Jurkat, Clone E6-1 (cell line): Measurements from ENCODE around the gene FIGNL2.

Experiments
- DNase-seq: peaks from one replicate; pipeline ENCODE4 v3.0.0-alpha.2; 2011; ENCODE audit warnings: low read depth, low spot score
- H3K4me3 ChIP-seq: 2 replicates; pipeline ENCODE4 v1.5.1; 2011; ENCODE audit warnings: mild to moderate bottlenecking, low read length, control low read depth, moderate library complexity

The FIGNL2 gene

DNA sequence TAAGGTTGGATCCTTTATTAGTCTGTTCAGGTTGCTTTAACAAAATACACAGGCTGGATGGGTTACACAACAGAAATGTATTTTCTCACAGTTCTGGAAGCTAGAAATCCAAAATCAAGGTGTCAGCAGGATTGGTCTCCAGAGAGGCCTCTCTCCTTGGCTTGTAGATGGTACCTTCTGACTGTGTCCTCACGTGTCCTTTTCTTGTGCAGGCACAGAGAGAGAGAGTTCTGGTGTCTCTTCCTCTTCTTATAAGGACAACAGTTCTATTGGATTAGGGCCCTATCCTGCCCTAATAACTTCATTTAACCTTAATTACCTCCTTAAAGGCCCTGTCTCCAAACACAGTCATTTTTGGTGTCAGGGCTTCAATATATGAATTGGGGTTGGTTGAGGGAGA lies 34.8 kb upstream of the FIGNL2 start:
- DNase-seq = no peak
- no peak overlapping the region for H3K4me3 ChIP-seq

DNA sequence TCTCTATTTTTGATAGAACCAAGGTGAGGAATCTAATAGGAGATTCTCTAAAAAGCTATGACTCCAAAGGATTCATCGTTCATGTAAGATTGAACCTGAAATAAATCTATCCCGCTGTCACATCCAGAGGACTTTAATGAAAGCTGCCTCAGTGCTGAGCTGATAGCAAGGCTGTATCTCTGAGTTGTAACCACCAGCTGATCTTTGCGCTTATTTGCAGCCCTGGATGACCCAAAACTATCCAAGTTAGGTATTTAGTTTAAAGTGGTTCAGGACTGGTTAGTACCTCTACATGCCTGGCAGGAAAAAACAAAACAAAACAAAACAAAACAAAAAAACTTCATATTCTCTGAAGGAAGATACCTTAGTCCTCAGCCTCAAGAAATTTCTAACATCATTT lies 30.6 kb upstream of the FIGNL2 start:
- H3K4me3 ChIP-seq = no peak overlapping the region
- DNase-seq = no peak

GRCh38 chr12:51874486-51874885 lies 26.0 kb upstream of the FIGNL2 start:
- H3K4me3 ChIP-seq = no peak overlapping the region
- DNase-seq = no peak

DNA sequence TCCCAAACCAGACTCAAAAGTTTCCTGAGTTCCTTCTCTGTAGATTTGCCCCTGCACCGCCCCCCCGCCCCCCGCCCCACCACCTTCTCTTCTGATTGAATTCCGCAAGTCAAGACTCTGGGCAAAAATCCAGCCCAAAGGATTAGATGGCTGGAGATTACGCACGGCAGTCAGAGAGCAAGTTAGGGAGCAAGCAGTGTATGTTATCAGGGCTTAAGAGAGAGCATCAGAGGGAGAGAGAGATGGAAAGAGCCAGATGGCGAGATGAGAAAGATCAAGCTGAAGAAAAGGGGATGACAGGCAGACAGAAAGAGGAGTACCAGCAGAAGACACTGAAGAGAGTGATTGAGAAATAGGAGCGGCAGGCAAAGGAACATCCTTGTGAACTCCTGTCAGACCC lies 25.5 kb upstream of the FIGNL2 start:
- H3K4me3 ChIP-seq = no peak overlapping the region
- DNase-seq = no peak

- no peak for DNase-seq
- H3K4me3 ChIP-seq = no peak overlapping the region
Observed at GRCh38 chr12:51873251-51873994, 24.9 kb upstream of the FIGNL2 start.

- no peak for DNase-seq
Observed at GRCh38 chr12:51872689-51872981, 24.1 kb upstream of the FIGNL2 start.

DNA sequence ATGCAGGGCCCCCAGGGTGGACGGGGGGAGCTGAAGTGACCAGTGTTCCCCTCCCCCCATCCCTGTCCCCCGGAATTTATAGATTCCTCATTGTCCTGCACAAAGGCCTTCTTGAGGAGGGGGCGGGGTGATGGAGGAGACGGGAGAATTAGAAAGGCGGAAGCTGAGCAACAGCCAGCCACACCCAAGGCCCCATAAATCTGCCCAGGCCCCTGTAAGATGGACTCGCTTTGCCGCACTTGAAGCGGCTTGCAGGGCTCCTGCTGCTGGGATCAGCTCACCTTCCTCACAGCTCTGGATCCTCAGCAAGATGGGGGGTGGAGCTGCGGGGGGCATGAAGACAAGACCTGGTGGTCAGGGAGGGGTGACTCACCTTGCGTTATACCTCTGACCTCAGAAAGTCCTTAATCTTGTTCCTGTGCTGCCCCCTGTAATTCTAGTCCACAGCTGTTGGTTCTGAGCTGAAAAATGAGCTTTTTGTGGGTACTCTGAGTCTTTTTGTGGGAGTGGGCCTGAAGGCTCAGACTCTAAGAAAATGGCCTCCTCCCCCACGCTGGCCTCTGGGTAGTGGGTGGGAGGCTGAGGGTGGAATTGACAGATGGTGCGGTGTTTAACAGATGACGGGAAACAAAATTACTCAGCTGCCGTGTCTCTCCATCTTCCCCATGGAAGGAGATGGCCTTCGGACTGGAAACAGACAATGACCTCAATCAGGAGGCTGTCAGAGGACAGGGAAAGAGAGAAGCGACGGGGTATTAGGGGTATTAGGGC lies 23.6 kb upstream of the FIGNL2 start:
- DNase-seq = no peak

More at GRCh38 chr12:51872689-51872981, 24.1 kb upstream of the FIGNL2 start:
- no peak overlapping the region for H3K4me3 ChIP-seq

DNA sequence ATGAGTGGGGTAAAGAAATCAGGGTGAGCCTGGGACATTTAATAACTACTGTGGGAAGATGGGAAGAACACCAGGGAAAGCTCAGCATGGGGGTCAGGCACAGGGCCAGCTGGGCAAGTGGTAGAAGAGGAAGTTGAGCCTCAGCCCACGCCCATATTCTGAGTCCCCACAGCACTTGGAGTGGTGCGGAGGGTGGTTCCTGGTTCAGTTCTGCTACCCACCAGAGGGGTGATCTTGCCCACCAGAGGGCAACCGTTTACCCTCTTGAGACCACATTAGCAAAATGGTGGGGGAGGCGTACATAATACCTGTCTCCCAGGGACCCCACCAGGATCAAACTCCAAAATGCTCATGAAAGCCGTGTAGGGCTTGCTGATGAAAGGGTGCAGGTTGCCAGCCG lies 22.6 kb upstream of the FIGNL2 start:
- no peak for DNase-seq
- no peak overlapping the region for H3K4me3 ChIP-seq

More for the DNA sequence above, 23.6 kb upstream of the FIGNL2 start:
- no peak overlapping the region for H3K4me3 ChIP-seq

- DNase-seq = no peak
- H3K4me3 ChIP-seq = no peak overlapping the region
Observed at GRCh38 chr12:51870504-51870903, 22.0 kb upstream of the FIGNL2 start.

GRCh38 chr12:51869931-51870330 lies 21.4 kb upstream of the FIGNL2 start:
- no peak overlapping the region for H3K4me3 ChIP-seq
- DNase-seq = no peak

- H3K4me3 ChIP-seq = no peak overlapping the region
- DNase-seq = no peak
Observed at GRCh38 chr12:51869496-51869865, 21.0 kb upstream of the FIGNL2 start.

GRCh38 chr12:51868821-51869495 lies 20.4 kb upstream of the FIGNL2 start:
- no peak for DNase-seq
- H3K4me3 ChIP-seq = no peak overlapping the region

DNA sequence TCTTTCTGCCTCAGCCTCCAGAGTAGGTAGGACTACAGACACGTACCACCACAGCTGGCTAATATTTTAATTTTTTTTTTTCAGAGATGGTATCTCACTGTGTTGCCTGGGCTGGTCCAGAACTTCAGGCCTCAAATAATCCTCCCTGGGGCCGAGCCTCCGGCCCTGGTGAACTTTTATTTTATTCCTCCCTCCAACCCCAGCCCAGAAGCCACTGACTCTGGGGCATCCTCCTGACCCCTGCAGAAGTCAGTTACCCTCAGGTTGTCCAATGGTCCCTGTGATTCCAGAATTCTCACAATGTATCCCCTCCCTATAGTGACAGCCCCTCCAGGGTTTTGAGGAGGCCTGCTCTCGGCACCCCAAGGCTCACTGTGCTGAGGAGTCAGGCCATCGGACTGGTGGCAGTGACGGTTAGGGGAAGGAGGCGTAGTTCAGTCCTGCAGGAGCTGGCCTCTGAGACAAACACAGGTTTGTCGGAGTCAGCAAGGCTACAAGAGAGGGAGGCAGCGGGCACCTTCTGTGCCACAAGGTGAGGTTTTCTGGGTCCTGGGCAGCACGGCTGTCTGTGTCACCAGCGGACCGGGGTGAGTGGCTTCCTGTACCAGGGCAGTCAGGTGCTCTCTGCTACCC lies 19.4 kb upstream of the FIGNL2 start:
- no peak for DNase-seq
- no peak overlapping the region for H3K4me3 ChIP-seq

GRCh38 chr12:51867371-51867770 lies 18.9 kb upstream of the FIGNL2 start:
- H3K4me3 ChIP-seq = no peak overlapping the region
- no peak for DNase-seq

DNA sequence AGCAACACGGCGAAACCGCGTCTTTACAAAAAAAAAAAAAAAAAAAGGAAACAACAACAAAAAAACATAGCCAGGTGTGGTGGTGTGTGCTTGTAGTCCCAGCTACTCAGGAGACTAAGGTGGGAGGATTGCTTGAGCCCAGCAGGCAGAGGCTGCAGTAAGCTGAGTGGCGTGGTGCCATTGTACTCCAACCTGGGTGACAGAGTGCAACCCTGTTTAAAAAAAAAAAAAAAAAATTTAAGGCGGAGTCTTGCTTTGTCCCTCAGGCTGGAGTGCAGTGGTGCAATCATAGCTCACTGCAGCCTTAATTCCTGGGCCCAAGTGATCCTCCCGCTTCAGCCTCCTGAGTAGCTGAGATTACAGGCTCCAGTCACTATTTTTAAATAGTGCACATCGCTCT lies 18.2 kb upstream of the FIGNL2 start:
- no peak for DNase-seq
- no peak overlapping the region for H3K4me3 ChIP-seq

GRCh38 chr12:51866324-51866723 lies 17.8 kb upstream of the FIGNL2 start:
- H3K4me3 ChIP-seq = no peak overlapping the region
- no peak for DNase-seq

DNA sequence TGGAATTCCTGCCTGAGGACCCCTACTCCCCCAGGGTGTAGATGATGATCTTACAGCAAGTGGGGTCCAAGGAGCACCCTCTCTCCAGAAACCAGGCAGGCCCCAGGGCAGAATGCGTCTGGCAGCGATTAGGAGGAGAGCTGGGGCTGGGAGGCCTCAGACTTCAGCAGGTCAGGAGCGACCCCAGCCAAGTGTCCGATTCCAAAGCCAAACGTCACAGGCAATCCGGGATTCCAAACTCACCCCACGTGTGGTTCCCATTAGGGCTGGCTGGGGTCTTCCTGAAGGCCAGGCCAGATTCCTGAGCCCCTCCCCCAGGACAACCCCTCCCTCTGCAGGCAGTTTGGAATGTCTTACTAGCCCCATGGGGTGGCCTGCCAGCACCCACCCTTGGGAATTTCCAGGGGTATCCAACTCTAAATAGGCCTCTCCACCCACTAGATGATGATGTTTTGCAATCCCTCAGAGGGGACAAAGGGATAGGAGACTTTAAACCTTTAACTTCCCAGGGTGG lies 17.3 kb upstream of the FIGNL2 start:
- no peak overlapping the region for H3K4me3 ChIP-seq
- DNase-seq = no peak

- H3K4me3 ChIP-seq = no peak overlapping the region
- DNase-seq = no peak
Observed at GRCh38 chr12:51864833-51865670, 16.5 kb upstream of the FIGNL2 start.
